Testis (tissue), 3 donors: Measurements from ENCODE around the gene ZNF41. TPM values are rescaled to one million over a fixed set of nuclear protein-coding genes. Genes with fewer than 3 reads are reported as not detected.

Experiments
- DNase-seq: peaks from one replicate; pipeline ENCODE4 v3.0.0-alpha.2; 2019
- H3K27ac ChIP-seq, 2 donors: fragments of 200-600 bp; sonication (generic); one replicate each; pipeline ENCODE4 v1.5.1; 2019
- H3K27me3 ChIP-seq: fragments of 200-600 bp; sonication (generic); one replicate; pipeline ENCODE4 v1.5.1; 2019
- H3K36me3 ChIP-seq: fragments of 200-600 bp; sonication (generic); one replicate; pipeline ENCODE4 v1.5.1; 2017; ENCODE audit warnings: low read depth; ENCODE audit errors: missing control alignments
- H3K4me1 ChIP-seq: fragments of 200-600 bp; sonication (generic); one replicate; pipeline ENCODE4 v1.5.1; 2019
- H3K4me3 ChIP-seq, 2 donors: fragments of 200-600 bp; sonication (generic); one replicate each; pipeline ENCODE4 v1.5.1; 2017 to 2019
- H3K9me3 ChIP-seq: fragments of 200-600 bp; sonication (generic); one replicate; pipeline ENCODE4 v1.5.1; 2017
- POLR2A ChIP-seq: fragments of 450-650 bp; IDR thresholded peaks from one replicate; pipeline ENCODE4 v1.6.1; 2017; ENCODE audit warnings: antibody characterized with exemption, mild to moderate bottlenecking, moderate library complexity
- WGBS, 2 donors: methylation state at CpG; one replicate each; pipeline ENCODE4 v1.1.5; 2018; 5-methylcytosine and 5-hydroxymethylcytosine counted together
- intact Hi-C: fragments of 100-400 bp; cut with DNase I; formaldehyde crosslinking; loops from one replicate; pipeline ENCODE4 v1.15.1; 2023; ENCODE audit warnings: low total_unique reads
- polyA plus RNA-seq: library from polyadenylated mRNA; stranded (reverse); fragments of 350-450 nt; fragmentation: Illumina TruSeq; extraction: RNeasy Lipid Tissue Mini Kit (QIAGEN cat#74804); gene quantifications from one replicate; pipeline ENCODE4 v1.2.3, GENCODE V29; 2014; ENCODE audit warnings: low read depth, low replicate concordance; ENCODE audit not compliant: insufficient read depth
- total RNA-seq, 2 donors: library from RNA; depleted of rRNA; stranded (reverse); fragments of >200 nt; gene quantifications; one replicate each; pipeline ENCODE4 v1.2.3, GENCODE V29; 2016
- TF ChIP-seq, protein P1 (sequence below), 3 experiments: fragments of 450-650 bp in 2 of 3; fragments of 200-600 bp in 1 of 3; sonication (generic) in 1 of 3; IDR thresholded peaks; one replicate each; pipeline ENCODE4 v1.5.1; 2016 to 2019; ENCODE audit warnings: antibody characterized with exemption in 3 of 3, mild to moderate bottlenecking in 2 of 3, moderate library complexity in 1 of 3

Gene ZNF41
- total and polyA plus RNA-seq, 3 donors from 2014 or later = 5.2 to 8.3 (median 8.1) TPM

- Histone ChIP-seq H3K36me3 (no peaks in the 10 kb centered on the region), H3K27me3 (no peaks in the 10 kb centered on the region), H3K4me3 (no peak overlapping the region), H3K9me3 (no peaks in the 10 kb centered on the region), H3K4me1 (no peaks in the 10 kb centered on the region), H3K27ac (no peak overlapping the region)
- 55 to 76% methylated on average over 2 of the region's 2 CpGs for WGBS, 2 donors
- DNase-seq = no peak
- intact Hi-C loops = no loop called here
- TF ChIP-seq, protein P1, sequence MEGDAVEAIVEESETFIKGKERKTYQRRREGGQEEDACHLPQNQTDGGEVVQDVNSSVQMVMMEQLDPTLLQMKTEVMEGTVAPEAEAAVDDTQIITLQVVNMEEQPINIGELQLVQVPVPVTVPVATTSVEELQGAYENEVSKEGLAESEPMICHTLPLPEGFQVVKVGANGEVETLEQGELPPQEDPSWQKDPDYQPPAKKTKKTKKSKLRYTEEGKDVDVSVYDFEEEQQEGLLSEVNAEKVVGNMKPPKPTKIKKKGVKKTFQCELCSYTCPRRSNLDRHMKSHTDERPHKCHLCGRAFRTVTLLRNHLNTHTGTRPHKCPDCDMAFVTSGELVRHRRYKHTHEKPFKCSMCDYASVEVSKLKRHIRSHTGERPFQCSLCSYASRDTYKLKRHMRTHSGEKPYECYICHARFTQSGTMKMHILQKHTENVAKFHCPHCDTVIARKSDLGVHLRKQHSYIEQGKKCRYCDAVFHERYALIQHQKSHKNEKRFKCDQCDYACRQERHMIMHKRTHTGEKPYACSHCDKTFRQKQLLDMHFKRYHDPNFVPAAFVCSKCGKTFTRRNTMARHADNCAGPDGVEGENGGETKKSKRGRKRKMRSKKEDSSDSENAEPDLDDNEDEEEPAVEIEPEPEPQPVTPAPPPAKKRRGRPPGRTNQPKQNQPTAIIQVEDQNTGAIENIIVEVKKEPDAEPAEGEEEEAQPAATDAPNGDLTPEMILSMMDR (IDR thresholded peaks at IDR 0.05) = no peak
- no peak for TF ChIP-seq POLR2A
These were observed 1.9 kb downstream of the ZNF41 start for GRCh38 chrX:47481160-47481559.

DNA sequence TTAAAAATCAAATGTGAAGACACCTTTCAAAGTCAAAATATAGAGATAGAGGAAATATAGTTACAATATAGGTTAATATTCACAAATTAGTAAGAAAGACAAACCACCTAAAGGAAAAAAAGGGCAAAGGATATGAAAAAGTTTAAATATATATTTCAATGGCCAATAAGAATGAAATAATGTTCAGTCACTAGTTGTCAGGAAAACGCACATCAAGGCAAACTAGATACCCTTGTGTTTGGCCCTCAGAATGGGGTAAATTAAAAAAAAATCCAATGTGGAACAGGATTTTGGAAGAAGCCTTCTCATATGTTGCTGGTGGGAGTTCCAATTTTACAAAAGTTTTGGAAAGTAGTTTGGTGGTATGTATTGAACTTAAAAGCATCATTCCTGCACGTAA, 2.4 kb downstream of the ZNF41 start:
- no peaks in the 10 kb centered on the region for H3K9me3 ChIP-seq
- no peak for DNase-seq
- H3K4me3 ChIP-seq = no peak overlapping the region
- H3K27ac ChIP-seq = no peak overlapping the region
- no peaks in the 10 kb centered on the region for H3K4me1 ChIP-seq
- no peaks in the 10 kb centered on the region for H3K36me3 ChIP-seq
- 43 to 47% methylated on average over 2 of the region's 2 CpGs for WGBS, 2 donors
- TF ChIP-seq, protein P1 (IDR thresholded peaks at IDR 0.05) = no peak
- TF ChIP-seq POLR2A = no peak
- no peaks in the 10 kb centered on the region for H3K27me3 ChIP-seq
- intact Hi-C loops = no loop called here

DNA sequence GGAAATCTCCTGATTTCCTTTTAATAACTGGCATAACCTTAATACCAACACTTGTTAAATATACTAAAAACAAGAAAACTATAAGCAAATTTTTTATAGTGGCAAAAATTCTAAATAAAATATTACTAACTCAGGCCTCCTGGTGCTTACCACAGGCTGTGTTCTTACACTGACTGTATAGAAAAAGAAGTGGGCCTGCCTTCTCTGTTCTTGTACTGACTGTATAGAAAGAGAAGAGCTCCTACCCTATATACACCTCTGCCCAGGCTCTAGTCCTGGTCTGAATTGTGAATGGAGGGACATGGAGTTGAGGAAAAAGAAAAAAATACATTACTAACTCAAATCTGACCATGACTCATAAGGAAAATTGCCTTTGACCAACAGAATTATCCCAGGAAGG, 7.5 kb downstream of the ZNF41 start:
- TF ChIP-seq, protein P1 (IDR thresholded peaks at IDR 0.05) = no peak
- no peak for TF ChIP-seq POLR2A
- no peaks in the 10 kb centered on the region for H3K27me3 ChIP-seq
- no peak overlapping the region for H3K4me3 ChIP-seq
- no peak for DNase-seq
- H3K9me3 ChIP-seq = no peaks in the 10 kb centered on the region
- H3K36me3 ChIP-seq = no peaks in the 10 kb centered on the region
- H3K4me1 ChIP-seq = no peaks in the 10 kb centered on the region
- intact Hi-C loops = no loop called here
- no peak overlapping the region for H3K27ac ChIP-seq

DNA sequence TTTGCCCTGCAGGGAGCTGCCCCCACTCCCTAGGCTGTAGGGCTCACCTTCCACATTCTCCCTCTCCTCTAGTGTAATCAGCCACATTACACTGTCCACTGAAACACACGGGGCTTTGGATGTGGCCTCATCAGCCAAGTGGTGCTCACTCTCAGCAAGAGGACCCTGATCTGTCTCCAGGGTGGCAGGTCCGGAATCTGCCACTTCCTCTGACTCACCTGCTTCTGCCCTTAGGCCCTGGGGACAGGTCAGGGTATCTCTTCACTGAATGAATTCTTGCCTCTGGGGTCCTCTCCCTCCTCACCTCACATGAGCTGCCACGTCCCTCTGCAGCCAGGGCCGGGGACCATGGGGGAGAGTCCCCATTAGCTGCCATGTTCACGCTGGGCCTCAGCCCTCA, 15.9 kb downstream of the ZNF41 start:
- Histone ChIP-seq H3K4me3 (no peak overlapping the region), H3K27me3 (no peaks in the 10 kb centered on the region), H3K27ac (no peak overlapping the region), H3K36me3 (no peaks in the 10 kb centered on the region), H3K9me3 (no peaks in the 10 kb centered on the region), H3K4me1 (no peaks in the 10 kb centered on the region)
- WGBS, 2 donors = 82 to 87% methylated on average over 2 to 5 of the region's 5 CpGs
- intact Hi-C loops = no loop called here
- TF ChIP-seq, protein P1 (IDR thresholded peaks at IDR 0.05) = no peak
- no peak for TF ChIP-seq POLR2A
- no peak for DNase-seq

DNA sequence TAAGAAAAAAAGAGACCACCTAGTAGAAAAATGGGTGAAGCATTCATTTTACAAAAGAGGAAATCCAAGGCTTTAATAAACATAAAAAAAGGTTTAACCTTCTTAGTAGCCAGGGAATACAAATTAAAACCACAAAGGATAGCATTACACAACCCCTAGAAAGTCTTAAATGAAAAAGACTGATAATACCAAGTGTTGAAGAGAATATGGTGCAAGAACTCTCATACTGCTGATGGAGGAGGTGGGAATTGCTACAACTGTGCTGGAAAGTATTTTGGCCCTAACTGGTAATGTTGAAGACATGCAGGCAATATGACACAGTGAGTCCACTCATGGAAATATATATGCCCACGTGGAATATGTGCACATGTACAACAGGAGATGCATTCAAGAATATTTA, 22.5 kb downstream of the ZNF41 start:
- H3K9me3 ChIP-seq = no peaks in the 10 kb centered on the region
- no peaks in the 10 kb centered on the region for H3K27me3 ChIP-seq
- H3K36me3 ChIP-seq = no peaks in the 10 kb centered on the region
- no peaks in the 10 kb centered on the region for H3K4me1 ChIP-seq
- TF ChIP-seq POLR2A = no peak
- TF ChIP-seq, protein P1 (IDR thresholded peaks at IDR 0.05) = no peak
- H3K27ac ChIP-seq = no peak overlapping the region
- no peak for DNase-seq
- H3K4me3 ChIP-seq = no peak overlapping the region
- intact Hi-C loops = no loop called here
- 87 to 94% methylated on average over 1 of the region's 1 CpG for WGBS, 2 donors
